HEK293 (cell line): ENCODE data around the gene RPS6KA5.

ENCODE experiments used
- BCL11B ChIP-seq: fragments of 450-650 bp; formaldehyde crosslinking; IDR thresholded peaks from 2 replicates; pipeline ENCODE4 v1.5.1; 2016; ENCODE audit warnings: low read depth, missing biosample characterization, missing genetic modification characterization
- ELK4 ChIP-seq: IDR thresholded peaks from 2 replicates; pipeline ENCODE4 v1.6.1; 2011; ENCODE audit warnings: mild to moderate bottlenecking, low read depth, low read length, borderline replicate concordance
- HOXC10 ChIP-seq: sonication (generic); formaldehyde crosslinking; IDR thresholded peaks from 2 replicates; pipeline ENCODE4 v1.8.1; 2023; ENCODE audit warnings: mild to moderate bottlenecking, missing genetic modification reagents
- IKZF3 ChIP-seq: fragments of 450-650 bp; IDR thresholded peaks from 2 replicates; pipeline ENCODE4 v1.5.0; 2018; ENCODE audit warnings: missing biosample characterization, mild to moderate bottlenecking, missing genetic modification characterization, moderate library complexity
- KLF16 ChIP-seq: fragments of 450-650 bp; formaldehyde crosslinking; IDR thresholded peaks from 2 replicates; pipeline ENCODE4 v1.5.1; 2017; ENCODE audit warnings: missing biosample characterization, missing genetic modification characterization
- KLF17 ChIP-seq: fragments of 450-650 bp; formaldehyde crosslinking; IDR thresholded peaks from 2 replicates; pipeline ENCODE4 v1.5.1; 2016; ENCODE audit warnings: missing biosample characterization, missing genetic modification characterization
- OSR2 ChIP-seq: fragments of 450-650 bp; formaldehyde crosslinking; IDR thresholded peaks from 2 replicates; pipeline ENCODE4 v1.5.1; 2016; ENCODE audit warnings: missing biosample characterization, missing genetic modification characterization
- PRDM10 ChIP-seq: fragments of 450-650 bp; formaldehyde crosslinking; IDR thresholded peaks from 2 replicates; pipeline ENCODE4 v1.5.1; 2016; ENCODE audit warnings: missing biosample characterization, missing genetic modification characterization
- SCRT1 ChIP-seq: fragments of 450-650 bp; formaldehyde crosslinking; IDR thresholded peaks from 2 replicates; pipeline ENCODE4 v1.5.1; 2016; ENCODE audit warnings: missing biosample characterization, missing genetic modification characterization, borderline replicate concordance
- SP7 ChIP-seq: fragments of 450-650 bp; formaldehyde crosslinking; IDR thresholded peaks from 2 replicates; pipeline ENCODE4 v1.5.1; 2016; ENCODE audit warnings: missing biosample characterization, missing genetic modification characterization
- YY1 ChIP-seq: fragments of 450-650 bp; formaldehyde crosslinking; IDR thresholded peaks from 2 replicates; pipeline ENCODE4 v1.5.1; 2018; ENCODE audit warnings: missing biosample characterization, missing genetic modification characterization
- YY2 ChIP-seq: fragments of 450-650 bp; formaldehyde crosslinking; IDR thresholded peaks from 2 replicates; pipeline ENCODE4 v1.5.1; 2016; ENCODE audit warnings: missing biosample characterization, missing genetic modification characterization
- ZNF155 ChIP-seq: fragments of 450-650 bp; formaldehyde crosslinking; IDR thresholded peaks from 2 replicates; pipeline ENCODE4 v1.5.1; 2016; ENCODE audit warnings: missing biosample characterization, missing genetic modification characterization
- ZNF184 ChIP-seq: fragments of 450-650 bp; IDR thresholded peaks from 2 replicates; pipeline ENCODE4 v1.5.1; 2018; ENCODE audit warnings: missing biosample characterization, mild to moderate bottlenecking, missing genetic modification characterization
- ZNF335 ChIP-seq: fragments of 450-650 bp; formaldehyde crosslinking; conservative IDR thresholded peaks from 2 replicates; pipeline ENCODE4 v1.5.1; 2016; ENCODE audit warnings: missing biosample characterization, missing genetic modification characterization
- ZNF544 ChIP-seq: fragments of 450-650 bp; formaldehyde crosslinking; IDR thresholded peaks from 2 replicates; pipeline ENCODE4 v1.5.0; 2017; ENCODE audit warnings: missing biosample characterization, missing genetic modification characterization
- ZNF555 ChIP-seq: fragments of 450-650 bp; formaldehyde crosslinking; conservative IDR thresholded peaks from 2 replicates; pipeline ENCODE4 v1.5.1; 2017; ENCODE audit warnings: missing biosample characterization, mild to moderate bottlenecking, missing genetic modification characterization, inconsistent platforms
- ZNF558 ChIP-seq: fragments of 450-650 bp; formaldehyde crosslinking; IDR thresholded peaks from 2 replicates; pipeline ENCODE4 v1.5.1; 2016; ENCODE audit warnings: missing biosample characterization, missing genetic modification characterization
- ZNF610 ChIP-seq: fragments of 450-650 bp; formaldehyde crosslinking; IDR thresholded peaks from 2 replicates; pipeline ENCODE4 v1.5.1; 2016; ENCODE audit warnings: missing biosample characterization, missing genetic modification characterization, borderline replicate concordance
- ZNF621 ChIP-seq: fragments of 450-650 bp; formaldehyde crosslinking; IDR thresholded peaks from 2 replicates; pipeline ENCODE4 v1.5.1; 2017; ENCODE audit warnings: missing biosample characterization, missing genetic modification characterization
- ZNF623 ChIP-seq: fragments of 450-650 bp; formaldehyde crosslinking; IDR thresholded peaks from 2 replicates; pipeline ENCODE4 v1.5.1; 2016; ENCODE audit warnings: missing biosample characterization, missing genetic modification characterization
- ZNF629 ChIP-seq: fragments of 450-650 bp; formaldehyde crosslinking; IDR thresholded peaks from 2 replicates; pipeline ENCODE4 v1.5.1; 2017; ENCODE audit warnings: missing biosample characterization, missing genetic modification characterization
- ZNF692 ChIP-seq: fragments of 450-650 bp; formaldehyde crosslinking; IDR thresholded peaks from 2 replicates; pipeline ENCODE4 v1.5.1; 2016; ENCODE audit warnings: missing biosample characterization, missing genetic modification characterization
- ZNF843 ChIP-seq: fragments of 450-650 bp; formaldehyde crosslinking; IDR thresholded peaks from 2 replicates; pipeline ENCODE4 v1.5.1; 2016; ENCODE audit warnings: missing biosample characterization, missing genetic modification characterization
- TF ChIP-seq, protein P1 (sequence below): fragments of 450-650 bp; formaldehyde crosslinking; IDR thresholded peaks from 2 replicates; pipeline ENCODE4 v1.5.1; 2017; ENCODE audit warnings: missing biosample characterization, missing genetic modification characterization
- TF ChIP-seq, protein P2 (sequence below): fragments of 450-650 bp; formaldehyde crosslinking; IDR thresholded peaks from 2 replicates; pipeline ENCODE4 v1.5.1; 2017; ENCODE audit warnings: missing biosample characterization, missing genetic modification characterization

Gene RPS6KA5

DNA sequence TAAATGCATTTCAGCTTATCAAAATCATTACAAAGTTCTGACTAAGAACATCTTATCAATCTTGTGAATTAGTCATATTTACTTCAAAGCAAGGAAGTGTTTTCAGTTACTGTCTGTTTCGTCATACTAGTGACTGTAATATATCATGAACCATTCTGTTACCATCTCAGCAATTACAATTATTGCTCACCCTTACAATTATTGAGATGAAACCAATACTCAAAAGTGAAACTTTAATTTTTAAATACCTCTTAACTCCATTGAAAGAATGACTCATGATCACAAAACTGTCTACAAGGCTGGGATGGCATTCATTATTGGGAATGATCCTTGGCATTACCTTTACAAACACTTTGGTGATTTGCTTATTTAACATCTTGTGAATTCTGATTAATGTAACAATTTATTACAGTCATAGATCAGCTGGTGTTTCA, 90.3 kb downstream of the RPS6KA5 start (continued):
- TF ChIP-seq, protein P1, sequence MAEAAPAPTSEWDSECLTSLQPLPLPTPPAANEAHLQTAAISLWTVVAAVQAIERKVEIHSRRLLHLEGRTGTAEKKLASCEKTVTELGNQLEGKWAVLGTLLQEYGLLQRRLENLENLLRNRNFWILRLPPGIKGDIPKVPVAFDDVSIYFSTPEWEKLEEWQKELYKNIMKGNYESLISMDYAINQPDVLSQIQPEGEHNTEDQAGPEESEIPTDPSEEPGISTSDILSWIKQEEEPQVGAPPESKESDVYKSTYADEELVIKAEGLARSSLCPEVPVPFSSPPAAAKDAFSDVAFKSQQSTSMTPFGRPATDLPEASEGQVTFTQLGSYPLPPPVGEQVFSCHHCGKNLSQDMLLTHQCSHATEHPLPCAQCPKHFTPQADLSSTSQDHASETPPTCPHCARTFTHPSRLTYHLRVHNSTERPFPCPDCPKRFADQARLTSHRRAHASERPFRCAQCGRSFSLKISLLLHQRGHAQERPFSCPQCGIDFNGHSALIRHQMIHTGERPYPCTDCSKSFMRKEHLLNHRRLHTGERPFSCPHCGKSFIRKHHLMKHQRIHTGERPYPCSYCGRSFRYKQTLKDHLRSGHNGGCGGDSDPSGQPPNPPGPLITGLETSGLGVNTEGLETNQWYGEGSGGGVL (tag by site-specific recombination) = peak; percentile 69
- TF ChIP-seq ZNF843 (peak; percentile 74), ZNF335 (tag by site-specific recombination) (no peak), BCL11B (tag by site-specific recombination) (no peak), KLF16 (tag by site-specific recombination) (peak; percentile 71), ZNF558 (tag by site-specific recombination) (peak; percentile 14; the same call in 1 of the 2 replicates), ZNF184 (0 out of 2 replicates have a peak, but pooled peaks have one; percentile 39), YY1 (tag by site-specific recombination) (no peak), ZNF610 (tag by site-specific recombination) (no peak), OSR2 (tag by site-specific recombination) (peak; percentile 67; the same call in 1 of the 2 replicates), HOXC10 (CRISPR knock-in tag) (no peak), ZNF623 (tag by site-specific recombination) (0 out of 2 replicates have a peak, but pooled peaks have one; percentile 21), PRDM10 (tag by site-specific recombination) (0 out of 2 replicates have a peak, but pooled peaks have one; percentile 17), ZNF629 (tag by site-specific recombination) (peak; percentile 83), ZNF692 (tag by site-specific recombination) (peak; percentile 46; the same call in 1 of the 2 replicates), SP7 (tag by site-specific recombination) (peak; percentile 90), KLF17 (tag by site-specific recombination) (no peak), IKZF3 (0 out of 2 replicates have a peak, but pooled peaks have one; percentile 21), ZNF155 (tag by site-specific recombination) (no peak), ZNF555 (tag by site-specific recombination) (no peak), ZNF544 (no peak), SCRT1 (no peak), ZNF621 (tag by site-specific recombination) (no peak), YY2 (0 out of 2 replicates have a peak, but pooled peaks have one; percentile 31), ELK4 (no peak)
- TF ChIP-seq, protein P2, sequence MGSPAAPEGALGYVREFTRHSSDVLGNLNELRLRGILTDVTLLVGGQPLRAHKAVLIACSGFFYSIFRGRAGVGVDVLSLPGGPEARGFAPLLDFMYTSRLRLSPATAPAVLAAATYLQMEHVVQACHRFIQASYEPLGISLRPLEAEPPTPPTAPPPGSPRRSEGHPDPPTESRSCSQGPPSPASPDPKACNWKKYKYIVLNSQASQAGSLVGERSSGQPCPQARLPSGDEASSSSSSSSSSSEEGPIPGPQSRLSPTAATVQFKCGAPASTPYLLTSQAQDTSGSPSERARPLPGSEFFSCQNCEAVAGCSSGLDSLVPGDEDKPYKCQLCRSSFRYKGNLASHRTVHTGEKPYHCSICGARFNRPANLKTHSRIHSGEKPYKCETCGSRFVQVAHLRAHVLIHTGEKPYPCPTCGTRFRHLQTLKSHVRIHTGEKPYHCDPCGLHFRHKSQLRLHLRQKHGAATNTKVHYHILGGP (tag by site-specific recombination) = peak; percentile 73
- TF ChIP-seq, all 188 proteins: peak for 23
